Activated CD8-positive, alpha-beta memory T cell treated with anti-CD3 and anti-CD28 coated beads, Interleukin-2, amount 50 U/mL, for 1 hour (primary cell): ENCODE data around the gene WDCP.
A peak's percentile ranks its signal among the peaks of the same experiment; 100 is the strongest.
"Not testable (repeated sequence)": the region's sequence is repeated elsewhere in the genome, so short reads cannot be mapped to it uniquely, and the experiment has no call there.

ENCODE experiments used
- DNase-seq: peaks from one replicate; pipeline ENCODE4 v3.0.0-alpha.2; 2020; ENCODE audit errors: extremely low read depth

The WDCP gene

GRCh38 chr2:24046930-24047702, at the start of gene WDCP:
TSS of gene WDCP (minus strand) at chr2:24047391. CDS start at chr2:24039494, 7,897 bp downstream.
- peak; percentile 92 for DNase-seq

DNA sequence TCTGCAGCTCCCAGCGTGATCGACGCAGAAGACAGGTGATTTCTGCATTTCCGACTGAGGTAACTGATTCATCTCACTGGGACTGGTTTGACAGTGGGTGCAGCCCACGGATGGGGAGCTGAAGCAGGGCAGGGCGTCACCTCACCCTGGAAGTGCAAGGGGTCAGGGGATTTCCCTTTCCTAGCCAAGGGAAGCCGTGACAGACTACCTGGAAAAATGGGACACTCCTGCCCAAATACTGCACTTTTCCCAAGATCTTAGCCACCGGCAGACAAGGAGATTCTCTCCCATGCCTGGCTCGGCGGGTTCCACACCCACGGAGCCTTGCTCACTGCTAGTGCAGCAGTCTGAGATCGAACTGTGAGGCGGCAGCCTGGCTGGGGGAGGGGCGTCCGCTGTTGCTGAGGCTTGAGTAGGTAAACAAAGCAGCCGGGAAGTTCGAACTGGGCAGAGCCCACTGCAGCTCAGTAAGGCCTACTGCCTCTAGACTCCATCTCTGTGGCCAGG, 48.0 kb upstream of the WDCP start:
- DNase-seq: not testable (repeated sequence)

GRCh38 chr2:24093270-24093669, 46.1 kb upstream of the WDCP start:
- not testable (repeated sequence) for DNase-seq

DNA sequence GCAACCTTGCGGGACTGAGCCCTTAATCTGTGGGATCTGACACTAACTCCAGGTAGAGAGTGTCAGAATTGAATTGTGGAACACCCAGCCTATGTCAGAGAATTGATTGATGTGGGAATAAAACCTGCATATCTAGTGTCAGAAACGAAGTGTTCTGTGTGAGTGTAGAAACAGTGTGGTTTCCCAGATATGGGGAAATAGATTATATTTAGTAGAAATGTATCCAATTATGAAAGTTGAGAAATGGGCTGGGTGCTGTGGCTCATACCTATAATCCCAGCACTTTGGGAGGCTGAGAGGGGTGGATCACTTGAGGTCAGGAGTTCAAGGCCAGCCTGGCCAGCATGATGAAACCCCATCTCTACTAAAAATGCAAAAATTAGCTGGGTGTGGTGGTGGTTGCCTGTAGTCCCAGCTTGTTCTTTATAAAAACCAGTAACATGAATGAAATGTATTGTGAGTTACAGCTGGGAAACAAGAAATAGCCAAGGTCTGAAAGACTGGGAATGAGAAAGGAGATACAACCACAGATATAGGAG, 41.7 kb upstream of the WDCP start:
- DNase-seq: no peak

DNA sequence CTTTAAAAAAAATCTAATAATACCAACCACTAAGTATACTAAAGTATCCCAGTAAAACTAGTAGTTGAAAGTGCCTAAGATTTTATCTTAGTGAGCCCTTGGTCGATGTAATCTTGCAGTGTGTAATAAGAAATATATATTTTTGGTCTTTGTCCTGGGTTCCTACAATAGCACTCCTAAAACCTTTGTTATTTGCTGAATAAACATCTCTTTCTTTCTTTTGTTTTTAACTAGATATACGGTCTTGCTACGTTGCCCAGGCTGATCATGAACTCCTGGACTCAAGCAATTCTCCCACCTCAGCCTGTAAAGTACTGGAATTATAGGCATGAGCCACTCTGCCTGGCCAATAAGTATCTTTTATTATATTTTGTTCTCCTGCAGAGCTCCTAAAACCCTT, 39.8 kb upstream of the WDCP start:
- no peak for DNase-seq

DNA sequence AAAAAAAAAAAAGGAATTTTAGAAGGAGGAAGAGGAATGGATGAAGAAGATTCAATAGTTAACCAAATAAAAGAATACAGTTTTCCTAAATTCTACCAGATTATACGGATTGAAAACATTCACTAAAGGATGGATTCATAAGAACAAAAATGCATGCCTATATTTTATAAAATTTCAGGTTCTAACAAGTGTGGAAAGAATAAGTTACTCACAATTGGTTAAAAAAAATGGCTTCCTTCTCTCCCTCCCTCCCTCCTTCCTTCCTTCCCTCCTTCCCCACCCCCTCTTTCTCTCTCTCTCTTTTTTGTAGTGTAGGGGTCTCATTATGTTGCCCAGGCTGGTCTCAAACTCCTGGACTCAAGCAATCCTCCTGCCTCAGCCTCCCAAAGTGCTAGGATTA, 39.0 kb upstream of the WDCP start:
- no peak for DNase-seq

GRCh38 chr2:24085200-24085489, 38.0 kb upstream of the WDCP start:
- DNase-seq: no peak

DNA sequence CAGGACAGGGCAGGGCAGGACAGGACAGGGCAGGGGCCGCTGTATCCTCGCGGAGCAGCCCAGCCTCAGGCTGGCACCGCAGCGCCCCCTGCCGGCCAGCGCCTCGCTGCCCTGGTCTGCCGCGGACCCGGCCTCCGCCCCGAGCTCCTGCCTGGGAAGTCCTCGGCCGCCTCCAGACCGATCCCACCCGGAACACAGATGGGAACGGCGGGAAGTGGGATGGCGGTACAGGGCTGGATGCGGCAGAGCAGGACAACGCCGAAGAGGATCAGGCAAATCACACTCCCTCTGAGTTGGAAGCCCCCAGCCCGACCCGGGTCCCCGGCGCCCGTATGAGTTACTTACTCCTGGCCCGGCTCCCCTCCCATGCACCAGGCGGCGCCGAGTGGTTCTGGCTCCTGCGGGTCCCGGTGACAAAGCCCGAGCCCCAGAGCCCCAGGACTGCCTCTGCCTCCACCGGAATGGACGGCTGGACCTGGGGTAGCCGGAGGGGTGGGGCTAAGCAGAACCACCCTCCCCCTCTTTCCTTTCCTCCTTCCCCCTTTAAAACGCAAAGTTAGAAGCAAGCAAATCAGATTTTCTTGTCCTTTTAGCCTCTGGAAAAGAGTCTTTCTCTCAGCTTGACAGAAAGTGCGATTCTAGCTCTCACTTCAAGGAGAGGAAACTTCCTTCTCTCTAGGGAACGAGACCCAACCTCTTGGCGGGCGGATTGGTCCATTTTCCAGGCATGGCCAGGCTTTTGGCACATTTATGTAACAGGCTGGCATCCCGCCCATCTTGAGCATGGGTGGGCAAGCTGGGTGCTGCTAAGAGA, 37.4 kb upstream of the WDCP start, which contains the start of gene TP53I3:
Gene TP53I3, minus strand, starts transcription at position 449 of the 814 bp plus-strand sequence. CDS start 508 bp downstream, outside the sequence.
- DNase-seq: no peak

- no peak for DNase-seq
These were observed 36.6 kb upstream of the WDCP start for GRCh38 chr2:24083567-24084385.

DNA sequence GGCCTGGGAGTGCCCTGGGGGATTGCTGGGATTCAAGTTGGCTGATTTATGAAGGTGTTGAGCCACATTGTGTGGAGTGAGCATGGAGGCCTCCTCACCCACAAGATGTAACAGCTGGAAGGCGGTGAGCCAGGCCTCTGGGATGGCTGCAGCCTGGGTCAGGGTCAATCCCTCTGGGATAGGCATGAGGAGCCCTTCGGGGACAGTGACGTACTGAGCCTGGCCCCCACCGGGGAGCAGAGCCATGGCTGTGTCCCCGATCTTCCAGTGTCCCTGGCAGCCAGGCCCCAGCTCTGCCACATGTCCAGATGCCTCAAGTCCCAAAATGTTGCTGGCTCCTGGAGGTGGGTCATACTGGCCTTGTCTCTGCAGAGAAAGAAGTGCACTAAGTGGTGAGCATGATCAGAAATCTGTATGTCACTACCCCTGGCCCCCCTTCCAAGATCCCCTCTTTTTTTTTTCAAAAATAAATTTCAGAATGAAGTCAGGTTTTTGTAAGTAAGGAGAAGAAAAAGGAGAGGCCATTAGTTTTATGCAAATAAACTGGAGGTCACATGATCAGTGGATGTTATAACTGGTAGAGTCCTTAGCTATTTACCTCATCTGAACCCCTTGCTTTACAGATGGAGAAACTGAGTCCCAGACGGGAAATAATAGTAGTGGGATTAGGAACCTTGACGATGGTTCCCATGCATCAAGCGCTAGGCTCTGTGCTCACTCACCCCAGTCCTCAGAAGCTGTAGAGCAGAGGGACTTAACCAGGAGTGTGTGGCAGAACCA, 35.8 kb upstream of the WDCP start:
- no peak for DNase-seq

GRCh38 chr2:24080701-24081100, 33.5 kb upstream of the WDCP start:
- DNase-seq: no peak

- DNase-seq: no peak
These were observed 30.7 kb upstream of the WDCP start for GRCh38 chr2:24077879-24078278.

DNA sequence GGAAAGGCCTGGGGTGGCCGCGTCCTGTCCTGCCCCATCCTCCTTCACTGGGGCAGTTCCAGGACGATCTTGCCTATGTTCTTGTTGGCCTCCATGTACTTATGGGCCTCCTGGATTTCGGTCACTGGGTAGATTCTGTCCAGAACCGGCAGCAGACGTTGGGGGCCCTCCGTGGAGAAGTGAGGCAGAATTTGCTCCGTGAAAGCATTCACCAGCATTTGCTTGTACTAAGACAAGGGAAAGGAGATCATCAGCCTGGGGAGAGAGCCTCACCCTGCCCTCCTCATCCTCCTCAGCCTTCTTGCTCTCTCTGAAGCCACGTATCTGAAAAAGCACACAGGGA, 30.3 kb upstream of the WDCP start:
- DNase-seq: no peak

- DNase-seq: no peak
These were observed 29.8 kb upstream of the WDCP start for GRCh38 chr2:24076849-24077534.

DNA sequence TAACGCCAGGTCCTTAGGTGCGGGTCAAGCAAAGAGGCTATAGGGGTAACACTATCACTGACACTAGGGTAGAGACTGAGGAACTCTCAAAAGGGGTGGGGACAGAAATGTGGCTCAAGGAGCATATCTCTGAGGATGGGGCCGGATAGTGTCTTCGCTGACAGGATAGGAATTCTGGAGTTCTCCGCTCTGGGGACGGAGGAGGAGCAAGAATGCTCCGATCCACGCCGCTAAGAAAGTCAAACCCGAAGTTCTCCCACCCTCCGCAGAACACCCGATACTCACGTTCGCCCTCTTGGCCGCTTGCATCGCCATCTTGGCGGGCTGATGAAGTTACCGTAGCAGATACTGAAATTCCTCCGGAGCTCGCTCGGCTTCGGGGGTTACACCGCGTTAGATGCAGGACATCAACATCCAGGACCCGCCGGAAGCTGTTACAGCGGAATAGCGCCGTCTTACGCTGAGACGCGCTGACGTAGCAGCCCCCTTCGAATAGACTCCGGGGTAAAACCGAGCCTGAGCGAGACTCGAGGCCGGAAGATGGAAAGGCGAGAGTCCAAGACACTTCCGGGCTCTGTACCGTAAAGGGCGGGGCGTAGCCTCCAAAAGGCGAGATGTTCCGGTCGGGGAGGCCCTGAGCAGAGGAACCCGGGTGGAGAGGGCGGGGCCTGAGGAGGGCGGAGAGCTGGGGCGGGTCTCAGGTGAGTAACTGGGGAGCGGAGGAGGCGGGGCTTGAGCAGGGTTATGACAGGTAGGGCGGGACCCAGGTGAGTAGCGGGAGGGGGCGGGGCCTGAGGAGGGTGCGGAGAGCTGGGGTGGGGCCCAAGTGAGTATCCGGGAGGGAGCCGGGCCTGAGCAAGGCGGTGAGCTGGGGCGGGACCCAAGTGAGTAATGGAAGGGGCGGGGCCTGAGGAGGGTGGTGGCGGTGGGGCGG, 29.0 kb upstream of the WDCP start, which contains the start of gene SF3B6:
Gene SF3B6, minus strand, starts transcription at position 412 of the 934 bp plus-strand sequence. Its CDS starts 97 bp downstream, at position 315.
- peak; percentile 99 for DNase-seq

GRCh38 chr2:24075259-24075658, 28.1 kb upstream of the WDCP start:
- no peak for DNase-seq

DNA sequence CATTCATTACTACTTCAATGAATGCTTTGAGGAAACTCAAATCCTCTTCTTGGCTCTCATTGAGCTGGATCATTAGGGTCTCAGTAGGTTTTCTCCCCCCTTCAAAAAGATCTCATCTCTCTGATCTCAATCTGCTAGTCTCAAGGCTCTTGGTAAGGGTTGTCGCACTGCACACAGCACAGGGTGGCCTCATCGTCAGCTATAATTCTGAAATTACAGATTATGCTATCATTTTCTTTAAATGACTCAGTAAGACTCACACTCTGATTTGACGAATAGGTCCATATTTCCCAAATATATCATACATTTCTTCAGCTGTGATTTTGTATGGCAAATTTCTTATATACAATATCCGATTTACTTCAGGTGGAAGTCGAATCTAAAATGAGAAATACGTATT, 26.6 kb upstream of the WDCP start:
- no peak for DNase-seq

DNA sequence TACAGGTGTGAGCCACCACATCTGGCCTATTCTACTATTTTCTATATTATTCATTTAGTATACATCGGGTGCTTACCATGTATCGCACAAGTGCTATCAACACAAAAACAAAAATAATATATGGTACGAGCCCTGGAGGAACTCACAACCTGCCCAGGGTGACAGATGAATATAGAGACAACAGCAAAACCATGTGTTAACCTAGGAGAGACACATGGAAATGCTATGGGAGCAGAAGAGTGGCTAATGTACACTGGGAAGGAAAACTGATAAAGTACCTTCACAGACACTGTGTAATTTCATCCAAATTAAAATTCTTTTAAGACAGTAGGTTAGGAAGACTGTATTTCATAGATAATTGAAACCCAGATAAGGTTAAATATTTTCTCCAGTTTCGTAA, 25.1 kb upstream of the WDCP start:
- DNase-seq: no peak

- DNase-seq: no peak
These were observed 18.1 kb upstream of the WDCP start for GRCh38 chr2:24065341-24065740.
